ENCODE data around the gene PINK1.
"Not testable (repeated sequence)": the region's sequence is repeated elsewhere in the genome, so short reads cannot be mapped to it uniquely, and the experiment has no call there.

PINK1 gene

DNA sequence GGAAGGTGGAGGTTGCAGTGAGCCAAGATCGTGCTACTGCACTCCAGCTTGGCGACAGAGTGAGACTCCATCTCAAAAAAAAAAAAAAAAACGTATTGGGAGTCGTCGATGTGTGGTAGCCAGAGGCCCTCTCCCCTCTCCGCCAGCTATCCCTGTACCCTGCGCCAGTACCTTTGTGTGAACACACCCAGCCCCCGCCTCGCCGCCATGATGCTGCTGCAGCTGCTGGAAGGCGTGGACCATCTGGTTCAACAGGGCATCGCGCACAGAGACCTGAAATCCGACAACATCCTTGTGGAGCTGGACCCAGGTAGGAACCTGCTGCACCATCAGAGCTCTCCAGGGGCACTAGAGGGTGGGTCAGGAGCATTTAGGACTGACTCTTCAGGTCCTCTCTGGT is 12.2 kb downstream of the PINK1 start:
- no peak for DNase-seq (ENCODE audit: low read depth)

- no peak for DNase-seq (ENCODE audit: low read depth)
Measured at GRCh38 chr1:20648438-20648837, 15.2 kb downstream of the PINK1 start.

DNA sequence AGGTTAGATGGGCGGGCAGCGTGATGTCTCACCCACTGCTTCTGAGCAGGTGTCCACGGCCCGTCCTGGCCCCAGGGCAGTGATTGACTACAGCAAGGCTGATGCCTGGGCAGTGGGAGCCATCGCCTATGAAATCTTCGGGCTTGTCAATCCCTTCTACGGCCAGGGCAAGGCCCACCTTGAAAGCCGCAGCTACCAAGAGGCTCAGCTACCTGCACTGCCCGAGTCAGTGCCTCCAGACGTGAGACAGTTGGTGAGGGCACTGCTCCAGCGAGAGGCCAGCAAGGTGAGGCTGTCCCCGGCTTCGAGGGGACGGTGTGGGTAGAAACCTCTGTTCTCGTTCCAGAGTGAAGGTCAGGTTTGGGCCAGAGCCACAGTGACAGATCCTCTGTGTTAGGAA is 15.7 kb downstream of the PINK1 start:
- no peak for DNase-seq (ENCODE audit: low read depth)

GRCh38 chr1:20652300-20652699 is 19.0 kb downstream of the PINK1 start:
- no peak for DNase-seq (ENCODE audit: low read depth)

DNA sequence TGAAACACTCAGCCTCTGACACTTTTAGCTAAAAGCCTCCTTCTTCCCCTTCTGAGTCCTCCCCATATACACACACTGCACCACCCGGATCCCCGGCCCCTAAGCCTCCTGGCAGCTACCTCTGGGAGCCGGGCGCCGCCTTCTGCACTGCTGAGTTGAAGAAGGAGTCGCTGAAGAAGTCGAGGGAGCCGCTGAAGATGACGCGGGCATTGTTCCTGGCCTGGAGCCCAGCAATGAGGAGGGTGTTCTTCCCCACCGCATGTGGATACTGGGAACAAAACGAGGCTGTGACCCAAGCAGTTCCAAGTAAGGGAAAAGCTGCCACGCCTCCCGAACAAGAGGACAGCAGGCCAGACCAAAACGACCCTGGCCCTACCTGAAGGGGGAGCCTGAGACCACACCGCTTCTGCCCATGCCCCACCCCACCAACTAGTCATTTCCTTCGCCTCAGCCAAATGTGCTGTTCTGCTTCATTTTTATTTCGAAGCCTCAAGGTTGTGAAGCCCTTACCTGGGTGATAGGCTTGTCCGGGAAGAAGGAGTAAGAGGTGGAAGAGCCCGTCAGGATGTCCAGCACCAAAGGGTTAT is 20.9 kb downstream of the PINK1 start:
- DNase-seq (ENCODE audit: low read depth), result no peak

DNA sequence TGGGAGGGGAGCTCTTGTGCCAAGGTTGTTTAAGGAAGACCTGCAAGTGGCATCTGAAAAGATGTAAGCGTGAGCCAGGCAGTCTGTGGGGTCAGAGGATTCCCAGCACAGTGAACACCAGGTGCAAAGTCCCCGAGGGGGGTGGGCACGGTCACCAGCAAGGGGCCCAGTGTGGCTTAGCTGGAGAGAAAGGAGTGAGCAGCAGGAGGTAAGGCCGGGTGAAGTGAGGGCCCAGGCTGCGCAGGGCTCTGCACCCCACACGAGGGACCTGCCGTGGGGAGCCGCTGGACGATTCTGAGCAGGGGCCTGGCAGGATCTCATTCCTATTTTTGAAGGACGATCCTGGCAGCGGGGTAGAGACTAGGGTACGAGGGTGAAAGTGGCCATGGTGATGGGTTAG is 23.8 kb downstream of the PINK1 start:
- DNase-seq (ENCODE audit: low read depth), result no peak

- DNase-seq (ENCODE audit: low read depth), result no peak
Measured at GRCh38 chr1:20658166-20658915, 25.1 kb downstream of the PINK1 start.

DNA sequence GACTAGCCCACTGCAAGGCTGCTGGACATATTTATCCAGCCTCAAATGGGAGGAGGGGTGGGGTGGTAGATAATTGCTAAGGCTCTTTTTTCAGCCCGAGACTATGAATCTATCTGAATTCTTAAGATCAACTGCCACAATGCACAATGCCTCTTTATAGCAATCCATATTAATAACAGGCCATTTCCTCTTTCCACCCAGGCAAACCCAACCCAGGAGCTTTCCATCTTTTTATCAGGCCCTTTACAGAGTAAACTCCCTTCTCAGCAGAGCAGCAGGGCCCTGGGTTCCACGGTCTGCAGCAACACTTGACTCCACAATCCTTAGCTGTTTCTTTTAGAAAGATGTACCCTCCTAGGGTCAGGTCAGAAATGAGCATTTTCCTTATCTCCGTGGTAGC is 27.1 kb downstream of the PINK1 start:
- DNase-seq (ENCODE audit: low read depth), result no peak

DNA sequence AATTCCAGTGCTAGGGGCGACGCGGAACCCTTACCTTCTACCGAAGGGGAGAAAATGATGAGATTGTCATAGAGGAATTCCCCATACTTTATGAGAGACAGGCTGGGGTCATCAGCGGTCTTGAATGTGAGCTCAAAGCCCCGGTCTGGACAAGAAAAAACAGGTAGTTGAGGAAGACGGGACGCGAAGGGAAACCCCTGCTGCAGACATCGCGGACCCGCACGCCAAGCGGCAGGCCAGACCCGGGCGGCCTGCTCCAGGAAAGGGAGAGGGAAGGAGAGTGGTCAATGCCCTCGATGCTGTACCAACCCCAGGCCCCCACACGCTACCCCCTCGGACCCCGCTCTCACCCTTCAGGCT is 27.6 kb downstream of the PINK1 start:
- DNase-seq (ENCODE audit: low read depth), result no peak

DNA sequence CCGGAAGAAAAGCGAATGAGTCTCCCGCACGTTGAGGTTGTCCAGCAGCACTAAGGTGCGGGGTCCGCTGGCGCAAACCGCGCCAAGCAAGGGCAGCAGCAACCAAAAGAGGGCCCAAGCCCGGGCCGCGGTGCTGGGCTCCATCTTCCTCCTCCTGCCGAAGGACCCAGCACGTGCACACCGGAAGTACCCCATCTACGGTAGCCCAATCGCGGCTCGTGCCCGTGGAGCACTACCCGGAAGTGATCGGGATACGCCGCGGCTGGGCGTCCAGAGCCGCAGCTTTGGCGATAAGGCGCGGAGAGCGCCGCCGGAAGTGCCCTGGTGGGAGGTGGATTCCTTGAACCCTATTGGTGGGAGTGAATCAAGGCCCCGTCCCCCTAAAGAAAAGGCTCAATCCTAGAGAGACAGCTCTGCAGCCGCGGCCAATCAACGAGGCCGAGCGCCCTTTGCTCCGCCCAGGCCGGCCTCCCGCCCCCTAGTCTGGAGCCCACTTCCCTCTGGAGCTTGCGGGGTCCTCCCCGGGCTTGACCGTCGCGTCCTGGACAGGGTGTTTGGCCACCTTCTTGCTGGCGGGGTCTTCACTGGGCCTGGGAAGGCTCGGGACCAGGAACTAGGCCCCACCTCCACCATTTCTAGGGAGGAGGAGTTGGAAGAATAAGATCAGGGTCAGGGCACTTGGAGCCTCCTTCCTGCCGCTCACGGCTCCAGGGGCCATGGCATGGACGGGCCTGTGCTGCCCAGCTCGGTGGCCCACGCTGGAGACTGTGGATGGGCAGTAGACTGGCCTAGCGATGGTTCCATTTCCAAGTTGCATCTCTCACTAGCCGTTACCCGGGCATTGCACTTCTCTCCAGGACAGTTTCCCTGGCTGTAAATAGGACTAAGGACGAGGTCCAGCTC is 28.2 kb downstream of the PINK1 start, which contains the start of gene DDOST:
DDOST (minus strand) TSS at position 163 of the 903 bp plus-strand sequence; CDS start at position 144, 19 bp downstream.
- peak; percentile 82 for DNase-seq (ENCODE audit: low read depth)

- DNase-seq (ENCODE audit: low read depth), result no peak
Measured at GRCh38 chr1:20662110-20662475, 28.8 kb downstream of the PINK1 start.

GRCh38 chr1:20663365-20663764 is 30.1 kb downstream of the PINK1 start:
- DNase-seq (ENCODE audit: low read depth), result no peak

GRCh38 chr1:20663969-20664715 is 30.9 kb downstream of the PINK1 start:
- DNase-seq (ENCODE audit: low read depth), result no peak

DNA sequence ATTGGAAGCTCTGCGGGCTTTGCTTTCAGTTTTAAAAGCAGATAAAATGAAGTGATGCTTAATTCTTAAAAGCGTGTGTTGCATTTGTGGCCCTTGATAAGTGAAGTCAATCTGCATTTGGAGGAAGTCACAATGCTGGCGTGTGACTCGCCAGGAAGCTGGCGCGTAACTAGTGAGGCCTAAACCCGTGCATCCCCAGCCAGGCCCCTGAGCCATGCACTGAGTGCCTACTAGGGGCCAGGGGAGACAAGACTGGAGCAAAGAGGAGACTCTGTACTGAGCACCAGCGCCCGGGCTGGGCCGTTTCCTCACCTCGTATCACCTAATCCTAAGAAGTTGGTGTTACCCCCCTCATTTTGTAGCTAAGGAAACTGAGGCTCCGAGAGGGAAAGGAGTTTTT is 32.5 kb downstream of the PINK1 start:
- DNase-seq (ENCODE audit: low read depth), result no peak

DNA sequence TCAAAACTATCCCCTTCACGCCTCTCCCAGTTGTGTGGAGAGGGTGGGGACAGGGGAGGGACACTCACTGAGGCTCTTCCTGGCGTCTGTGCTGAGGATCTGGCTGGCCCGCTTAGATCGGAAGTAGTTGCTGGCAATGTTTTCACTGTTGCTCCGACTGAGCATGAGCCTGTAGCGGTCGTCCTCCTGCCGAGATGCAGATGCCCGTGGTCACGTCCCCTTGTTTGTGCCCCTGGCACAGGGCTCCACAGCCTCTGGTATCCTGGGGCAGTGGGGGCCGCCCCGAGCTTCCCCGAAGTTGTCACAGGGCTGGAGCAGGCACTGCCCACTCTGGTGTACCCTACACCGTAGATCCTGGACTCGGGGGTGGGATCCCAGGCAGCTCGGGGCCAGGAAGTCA is 32.9 kb downstream of the PINK1 start:
- DNase-seq (ENCODE audit: low read depth), result no peak

DNA sequence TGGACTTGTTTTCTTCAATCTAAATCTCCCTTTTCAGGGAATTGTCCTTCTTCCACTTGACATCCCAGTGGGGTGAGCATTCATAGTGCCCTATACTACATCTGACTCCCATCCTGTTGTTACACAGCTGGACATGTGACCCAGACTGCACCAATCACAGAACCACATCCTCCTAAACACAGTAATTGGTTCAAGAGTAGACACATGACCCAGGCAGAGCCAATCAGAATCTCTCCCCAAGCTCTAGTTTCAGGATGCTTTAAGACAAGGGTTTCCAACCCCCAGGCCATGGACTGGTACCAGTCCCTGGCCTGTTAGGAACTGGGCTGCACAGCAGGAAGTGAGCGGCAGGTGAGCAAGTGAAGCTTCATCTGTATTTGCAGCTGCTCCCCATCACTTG is 33.5 kb downstream of the PINK1 start:
- DNase-seq (ENCODE audit: low read depth), result no peak

DNA sequence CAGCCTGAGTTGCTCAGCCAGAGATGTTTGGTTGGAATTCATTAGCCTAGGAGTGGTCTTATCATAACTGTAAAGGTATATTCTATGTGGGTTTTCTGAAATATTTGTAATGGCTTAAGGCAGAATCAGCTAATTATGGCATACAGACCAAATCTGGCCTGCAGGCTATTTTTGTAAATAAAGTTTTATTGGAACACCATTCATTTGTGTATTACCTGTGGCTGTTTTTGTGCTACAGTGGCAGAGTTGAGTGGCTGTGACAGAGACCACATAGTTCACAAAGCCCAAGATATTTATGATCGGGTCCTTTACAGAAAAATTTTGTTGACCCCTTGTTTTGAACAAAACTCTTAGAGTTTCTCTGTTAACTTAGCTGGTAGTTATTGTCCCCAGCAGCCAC is 35.3 kb downstream of the PINK1 start:
- no peak for DNase-seq (ENCODE audit: low read depth)

GRCh38 chr1:20670936-20671335 is 37.7 kb downstream of the PINK1 start:
- DNase-seq (ENCODE audit: low read depth), result no peak

DNA sequence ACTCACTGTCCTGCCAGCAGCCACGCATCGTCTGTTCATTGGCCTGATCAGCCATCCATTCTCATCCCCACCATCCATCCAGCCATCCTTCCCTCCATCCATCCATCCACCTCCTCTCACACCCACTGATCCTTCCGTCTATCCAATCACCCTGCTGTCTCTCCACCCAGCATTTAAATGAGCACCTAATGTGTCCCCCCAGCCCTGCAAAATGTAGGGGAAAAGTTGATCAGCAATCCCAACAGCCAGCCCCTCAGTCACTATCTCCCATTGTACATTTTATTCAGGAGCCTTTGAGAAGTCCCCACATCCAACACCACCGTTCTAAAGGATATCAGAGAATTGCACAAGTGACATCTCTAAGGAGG is 39.0 kb downstream of the PINK1 start:
- no peak for DNase-seq (ENCODE audit: low read depth)

DNA sequence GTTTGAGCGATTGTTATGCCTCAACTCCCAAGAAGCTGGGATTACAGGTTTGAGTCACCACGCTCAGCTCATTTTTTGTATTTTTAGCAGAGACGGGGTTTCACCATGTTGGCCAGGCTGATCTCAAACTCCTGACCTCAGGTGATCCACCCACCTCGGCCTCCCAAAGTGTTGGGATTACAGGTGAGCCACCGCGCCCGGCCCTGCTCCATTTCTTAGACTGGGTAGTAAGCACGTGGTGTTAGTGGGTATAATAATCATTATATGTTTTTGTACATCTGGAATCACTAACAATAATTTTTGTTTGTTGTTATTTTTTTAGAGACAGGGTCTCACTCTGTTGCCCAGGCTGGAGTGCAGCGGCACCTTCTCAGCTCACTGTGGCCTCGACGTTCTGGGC is 40.4 kb downstream of the PINK1 start:
- not testable (repeated sequence) for DNase-seq (ENCODE audit: low read depth)

DNA sequence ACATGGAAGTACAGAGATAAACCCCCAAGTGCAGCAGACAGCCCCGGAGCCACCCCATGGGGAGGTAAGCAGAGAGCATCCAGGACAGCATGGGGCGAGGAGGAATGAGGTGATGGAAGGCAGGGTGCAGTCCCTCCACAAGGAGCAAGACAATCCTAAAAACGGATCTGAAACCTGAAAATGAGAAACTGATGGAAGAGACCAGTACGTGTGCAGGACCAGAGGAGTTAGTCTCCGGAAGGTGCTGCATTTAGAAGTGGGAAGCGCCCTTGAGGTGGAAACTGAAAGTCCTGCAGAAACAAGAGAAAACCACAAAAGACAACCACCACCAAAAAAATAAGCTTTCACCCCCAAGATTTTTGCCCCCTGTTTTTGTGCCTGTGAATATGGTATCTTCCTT is 45.3 kb downstream of the PINK1 start:
- no peak for DNase-seq (ENCODE audit: low read depth)

- DNase-seq (ENCODE audit: low read depth), result no peak
Measured at GRCh38 chr1:20680269-20680668, 47.0 kb downstream of the PINK1 start.

All from stimulated activated CD8-positive, alpha-beta memory T cell treated with anti-CD3 and anti-CD28 coated beads, Interleukin-15, amount 100 ng/mL, for 1 hour (primary cell).